HepG2 (cell line): ENCODE measurements around the gene GDI1. TPM values are rescaled to one million over a fixed set of nuclear protein-coding genes. Genes with fewer than 3 reads are reported as not detected.
A peak's percentile ranks its signal among the peaks of the same experiment; 100 is the strongest.

Source experiments
- ATF7-NPFF ChIP-seq: sonication (generic); formaldehyde crosslinking; IDR thresholded peaks from 2 replicates; pipeline ENCODE4 v1.8.1; 2023; ENCODE audit warnings: mild to moderate bottlenecking, low read depth, missing genetic modification reagents, moderate library complexity
- FOSL1 ChIP-seq: sonication (generic); formaldehyde crosslinking; IDR thresholded peaks from 2 replicates; pipeline ENCODE4 v1.9.0; 2021; ENCODE audit warnings: missing genetic modification reagents, borderline replicate concordance
- FOXA1 ChIP-seq, 2 experiments: fragments of 450-650 bp in 1 of 2; sonication (generic) in 1 of 2; formaldehyde crosslinking in 1 of 2; IDR thresholded peaks; 2 replicates each; pipeline versions ENCODE4 v1.4.0 to v1.6.1; 2016 to 2020; ENCODE audit warnings: missing genetic modification reagents in 1 of 2
- GRHL1 ChIP-seq: sonication (generic); formaldehyde crosslinking; conservative IDR thresholded peaks from 2 replicates; pipeline ENCODE4 v1.8.0; 2022; ENCODE audit warnings: missing genetic modification reagents
- IKZF4 ChIP-seq: sonication (generic); formaldehyde crosslinking; IDR thresholded peaks from 2 replicates; pipeline ENCODE4 v1.5.1; 2020; ENCODE audit warnings: borderline replicate concordance, mild to moderate bottlenecking, low read depth, missing genetic modification reagents; ENCODE audit errors: not compliant biosample characterization
- MXD3 ChIP-seq: IDR thresholded peaks from 2 replicates; pipeline ENCODE4 v1.6.1; 2016; ENCODE audit warnings: mild to moderate bottlenecking, missing biosample characterization, missing genetic modification reagents
- PHF5A ChIP-seq: IDR thresholded peaks from one replicate; pipeline ENCODE4 v1.6.1; 2018; ENCODE audit warnings: low read depth, missing genetic modification reagents; ENCODE audit not compliant: unreplicated experiment
- POLR2A ChIP-seq, 2 experiments: IDR thresholded peaks; 2 replicates each; pipeline ENCODE4 v1.6.1; 2011; ENCODE audit warnings: low read depth in 2 of 2, low read length in 2 of 2, mild to moderate bottlenecking in 1 of 2, moderate library complexity in 1 of 2; ENCODE audit not compliant: insufficient read depth in 1 of 2
- STAT6 ChIP-seq: sonication (generic); formaldehyde crosslinking; IDR thresholded peaks from 2 replicates; pipeline ENCODE4 v1.4.0; 2020; ENCODE audit warnings: missing genetic modification reagents, mild to moderate bottlenecking, borderline replicate concordance
- TRIM22 ChIP-seq: fragments of 450-650 bp; IDR thresholded peaks from 2 replicates; pipeline ENCODE4 v1.6.1; 2017
- ZFP36 ChIP-seq: fragments of 150-350 bp; IDR thresholded peaks from 2 replicates; pipeline ENCODE4 v1.6.1; 2018; ENCODE audit warnings: borderline replicate concordance, low read length, low read depth; ENCODE audit not compliant: partially characterized antibody
- ZFP37 ChIP-seq: sonication (generic); formaldehyde crosslinking; IDR thresholded peaks from 2 replicates; pipeline ENCODE4 v1.4.0; 2020; ENCODE audit warnings: missing genetic modification reagents, borderline replicate concordance
- ZFP91 ChIP-seq: sonication (generic); formaldehyde crosslinking; IDR thresholded peaks from 2 replicates; pipeline ENCODE4 v1.9.0; 2022; ENCODE audit warnings: missing genetic modification reagents, mild to moderate bottlenecking, borderline replicate concordance
- ZNF430 ChIP-seq: sonication (generic); formaldehyde crosslinking; IDR thresholded peaks from 2 replicates; pipeline ENCODE4 v1.9.0; 2021; ENCODE audit warnings: mild to moderate bottlenecking, missing genetic modification reagents
- ZNF607 ChIP-seq: sonication (generic); formaldehyde crosslinking; IDR thresholded peaks from 2 replicates; pipeline ENCODE4 v1.5.1; 2020; ENCODE audit warnings: missing genetic modification reagents, mild to moderate bottlenecking, borderline replicate concordance
- ZNF672 ChIP-seq: sonication (generic); formaldehyde crosslinking; IDR thresholded peaks from 2 replicates; pipeline ENCODE4 v1.8.1; 2022; ENCODE audit warnings: missing genetic modification reagents
- ZNF709 ChIP-seq: sonication (generic); formaldehyde crosslinking; IDR thresholded peaks from 2 replicates; pipeline ENCODE4 v1.5.0; 2020; ENCODE audit warnings: mild to moderate bottlenecking, missing genetic modification reagents
- polyA plus RNA-seq, 8 experiments: library from polyadenylated mRNA; depleted of rRNA in 3 of 8; stranded (reverse) in 7 of 8; unstranded in 1 of 8; fragments of >200 nt; fragmentation: Illumina TruSeq in 4 of 8; extraction: Trizol in 4 of 8; gene quantifications; 2 replicates each; pipeline versions ENCODE4 v1.2.1 to v1.2.3, GENCODE V29; 2011 to 2016; ENCODE audit warnings: low read depth in 4 of 8, missing spikeins in 1 of 8, mixed read lengths in 1 of 8; ENCODE audit not compliant: insufficient read depth in 1 of 8
- total RNA-seq, 5 experiments: library from RNA; depleted of rRNA; stranded (reverse); fragments of >200 nt; fragmentation: Illumina TruSeq; extraction: Trizol; gene quantifications; 2 replicates each; pipeline ENCODE4 v1.2.3, GENCODE V29; 2016; ENCODE audit warnings: low read depth in 1 of 5
- TF ChIP-seq, protein P1 (sequence below): sonication (generic); formaldehyde crosslinking; IDR thresholded peaks from 2 replicates; pipeline ENCODE4 v1.5.0; 2020; ENCODE audit warnings: mild to moderate bottlenecking, missing genetic modification reagents

The GDI1 gene
- total and polyA plus RNA-seq, 2 of the 13 experiments (the other 11 are each of a cell fraction or from before 2014, with no cell fraction given), result 17.4 to 105 TPM

GRCh38 chrX:154411981-154412340 is 25.0 kb upstream of the GDI1 start (continued):
- no peak for TF ChIP-seq ZFP36
- no peak for TF ChIP-seq GRHL1 (CRISPR knock-in tag)
- TF ChIP-seq MXD3 (CRISPR knock-in tag), result no peak
- no peak for TF ChIP-seq ZNF430
- no peak for TF ChIP-seq ZFP37 (CRISPR knock-in tag)
- no peak for TF ChIP-seq FOXA1 (IDR thresholded peaks at IDR 0.05)
- TF ChIP-seq FOXA1 (CRISPR knock-in tag; IDR thresholded peaks at IDR 0.05), result no peak
- TF ChIP-seq IKZF4, result no peak
- TF ChIP-seq ZNF672 (CRISPR knock-in tag), result no peak
- TF ChIP-seq, protein P1, sequence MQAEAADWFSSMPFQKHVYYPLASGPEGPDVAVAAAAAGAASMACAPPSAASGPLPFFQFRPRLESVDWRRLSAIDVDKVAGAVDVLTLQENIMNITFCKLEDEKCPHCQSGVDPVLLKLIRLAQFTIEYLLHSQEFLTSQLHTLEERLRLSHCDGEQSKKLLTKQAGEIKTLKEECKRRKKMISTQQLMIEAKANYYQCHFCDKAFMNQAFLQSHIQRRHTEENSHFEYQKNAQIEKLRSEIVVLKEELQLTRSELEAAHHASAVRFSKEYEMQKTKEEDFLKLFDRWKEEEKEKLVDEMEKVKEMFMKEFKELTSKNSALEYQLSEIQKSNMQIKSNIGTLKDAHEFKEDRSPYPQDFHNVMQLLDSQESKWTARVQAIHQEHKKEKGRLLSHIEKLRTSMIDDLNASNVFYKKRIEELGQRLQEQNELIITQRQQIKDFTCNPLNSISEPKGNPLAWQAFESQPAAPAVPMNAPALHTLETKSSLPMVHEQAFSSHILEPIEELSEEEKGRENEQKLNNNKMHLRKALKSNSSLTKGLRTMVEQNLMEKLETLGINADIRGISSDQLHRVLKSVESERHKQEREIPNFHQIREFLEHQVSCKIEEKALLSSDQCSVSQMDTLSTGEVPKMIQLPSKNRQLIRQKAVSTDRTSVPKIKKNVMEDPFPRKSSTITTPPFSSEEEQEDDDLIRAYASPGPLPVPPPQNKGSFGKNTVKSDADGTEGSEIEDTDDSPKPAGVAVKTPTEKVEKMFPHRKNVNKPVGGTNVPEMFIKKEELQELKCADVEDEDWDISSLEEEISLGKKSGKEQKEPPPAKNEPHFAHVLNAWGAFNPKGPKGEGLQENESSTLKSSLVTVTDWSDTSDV (CRISPR knock-in tag), result no peak
- no peak for TF ChIP-seq PHF5A (CRISPR knock-in tag)
- TF ChIP-seq ZFP91 (CRISPR knock-in tag), result 0 out of 2 replicates have a peak, but pooled peaks have one; percentile 2
- peak; percentile 47; the same call in 1 of the 2 replicates for TF ChIP-seq ATF7-NPFF (CRISPR knock-in tag)
- TF ChIP-seq FOSL1 (CRISPR knock-in tag), result no peak
- no peak for TF ChIP-seq TRIM22
- no peak for TF ChIP-seq ZNF709 (CRISPR knock-in tag)
- peak in 1 of 2 experiments; percentile 68; a peak in 2 of 4 replicates for TF ChIP-seq POLR2A (IDR thresholded peaks at IDR 0.05; ENCODE audit: insufficient read depth in 1 of 2, low read depth in 2 of 2, low read length in 2 of 2)
- no peak for TF ChIP-seq STAT6
- TF ChIP-seq ZNF607 (CRISPR knock-in tag), result no peak
